Measurements from ENCODE around the gene NLRP3.

The NLRP3 gene

DNA sequence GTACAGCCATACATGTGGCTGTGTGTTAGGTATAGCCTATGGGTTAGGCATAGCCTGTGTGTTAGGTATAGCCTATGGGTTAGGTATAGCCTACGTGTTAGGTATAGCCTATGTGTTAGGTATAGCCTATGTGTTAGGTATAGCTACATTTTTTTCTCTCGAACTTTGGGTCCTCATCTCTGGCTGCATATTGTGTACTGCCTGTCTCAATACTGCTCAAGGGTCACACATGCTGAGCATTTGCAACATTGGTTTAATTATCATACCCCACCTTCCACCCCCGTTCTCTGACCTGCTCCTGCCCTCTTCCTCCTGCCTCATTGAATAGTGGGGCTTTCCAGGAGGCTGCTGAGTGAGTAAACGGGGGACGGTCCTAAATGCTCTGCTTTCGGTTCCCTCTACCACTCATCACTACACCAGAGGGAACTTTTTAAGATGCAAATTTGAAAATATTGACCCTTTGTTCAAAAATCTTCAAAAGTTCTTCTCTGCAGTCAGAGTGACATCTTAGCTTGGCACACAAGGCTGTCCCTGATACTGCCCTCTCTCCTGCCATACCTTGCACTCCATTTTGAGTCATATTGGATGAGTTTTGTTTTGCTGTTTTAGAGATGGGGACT lies 24.1 kb downstream of the NLRP3 start:
- H3K27me3 ChIP-seq (ENCODE audit: control insufficient read depth, insufficient read depth, low read length): no peaks in the 10 kb centered on the region
- H3K9me3 ChIP-seq (ENCODE audit: control insufficient read depth, insufficient read depth, low read length): no peaks in the 10 kb centered on the region
- H3K9ac ChIP-seq (ENCODE audit: low read depth, low read length): no peak overlapping the region
- H3K27ac ChIP-seq (ENCODE audit: low read depth, low read length): no peak overlapping the region
- no peak overlapping the region for H3K4me3 ChIP-seq (ENCODE audit: low read depth, low read length)
- no peaks in the 10 kb centered on the region for H3K36me3 ChIP-seq (ENCODE audit: control insufficient read depth, insufficient read depth, low read length)
- peaks cover 3% of the 10 kb centered on the region; the same call in 1 of the 2 replicates for H3K4me1 ChIP-seq (ENCODE audit: control insufficient read depth, insufficient read depth, low read length)

DNA sequence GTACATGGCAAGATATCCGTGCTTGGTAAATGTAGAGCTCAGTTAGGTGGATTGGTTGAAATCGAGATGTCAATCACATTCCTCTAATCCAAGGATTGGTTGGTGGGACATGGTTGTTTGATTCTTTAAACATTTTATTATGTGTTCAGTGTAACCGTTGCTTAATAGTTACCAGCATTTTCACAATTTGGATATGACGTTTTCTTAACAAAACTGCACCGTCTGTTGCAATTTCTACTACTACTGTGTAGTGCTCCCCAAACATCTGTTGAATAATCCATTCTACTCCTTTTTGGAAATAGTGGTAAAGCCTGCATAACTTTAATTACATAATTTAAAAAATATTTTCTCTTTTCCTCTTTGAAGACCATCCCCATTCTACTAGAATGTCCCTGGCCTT lies 25.6 kb downstream of the NLRP3 start:
- Histone ChIP-seq H3K36me3 (ENCODE audit: control insufficient read depth, insufficient read depth, low read length) (no peaks in the 10 kb centered on the region), H3K9ac (ENCODE audit: low read depth, low read length) (no peak overlapping the region), H3K4me3 (ENCODE audit: low read depth, low read length) (no peak overlapping the region), H3K4me1 (ENCODE audit: control insufficient read depth, insufficient read depth, low read length) (peaks cover 3% of the 10 kb centered on the region; the same call in 1 of the 2 replicates), H3K27me3 (ENCODE audit: control insufficient read depth, insufficient read depth, low read length) (no peaks in the 10 kb centered on the region), H3K27ac (ENCODE audit: low read depth, low read length) (no peak overlapping the region), H3K9me3 (ENCODE audit: control insufficient read depth, insufficient read depth, low read length) (no peaks in the 10 kb centered on the region)

DNA sequence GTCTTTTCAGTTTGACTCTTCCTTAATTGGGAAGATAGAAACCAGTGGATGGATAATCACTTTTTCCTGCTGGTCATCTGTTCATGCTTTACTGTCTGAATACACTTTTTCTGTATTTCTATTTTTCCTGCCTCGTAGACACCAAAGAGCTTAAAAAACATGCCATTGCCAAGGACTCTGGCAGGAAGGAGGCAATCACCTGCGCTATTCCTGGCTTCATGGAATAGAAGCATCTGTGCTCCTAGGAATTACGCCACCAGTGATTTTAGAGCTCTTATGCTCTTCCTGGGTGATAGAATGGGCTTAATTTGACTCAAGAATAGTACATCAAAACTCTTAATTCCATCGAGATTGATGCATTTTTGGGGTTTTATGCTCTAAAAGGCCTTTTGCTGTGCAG lies 26.2 kb downstream of the NLRP3 start:
- H3K27ac ChIP-seq (ENCODE audit: low read depth, low read length): no peak overlapping the region
- H3K9ac ChIP-seq (ENCODE audit: low read depth, low read length): no peak overlapping the region
- H3K9me3 ChIP-seq (ENCODE audit: control insufficient read depth, insufficient read depth, low read length): no peaks in the 10 kb centered on the region
- H3K4me3 ChIP-seq (ENCODE audit: low read depth, low read length): no peak overlapping the region
- H3K27me3 ChIP-seq (ENCODE audit: control insufficient read depth, insufficient read depth, low read length): no peaks in the 10 kb centered on the region
- no peaks in the 10 kb centered on the region for H3K36me3 ChIP-seq (ENCODE audit: control insufficient read depth, insufficient read depth, low read length)
- H3K4me1 ChIP-seq (ENCODE audit: control insufficient read depth, insufficient read depth, low read length): peaks cover 3% of the 10 kb centered on the region; the same call in 1 of the 2 replicates

DNA sequence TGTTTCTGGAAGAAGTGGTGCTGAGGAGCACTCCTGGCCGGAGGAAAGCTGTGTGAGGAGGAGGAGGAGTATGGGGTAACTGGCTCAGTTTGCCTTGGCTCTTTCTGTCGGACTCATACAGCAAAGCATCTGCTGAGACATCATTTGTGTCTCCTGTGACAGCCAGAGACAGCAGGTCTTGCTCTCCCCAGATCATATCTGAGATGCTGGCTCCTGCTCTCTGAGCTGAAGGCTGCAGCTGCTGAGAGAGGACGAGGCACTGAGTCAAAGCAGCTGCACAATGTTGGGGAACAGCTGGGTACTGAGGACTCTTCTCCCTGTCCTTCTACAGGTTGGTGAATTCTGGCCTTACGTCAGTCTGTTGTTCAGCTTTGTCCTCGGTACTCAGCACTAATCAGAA lies 27.7 kb downstream of the NLRP3 start:
- Histone ChIP-seq H3K4me1 (ENCODE audit: control insufficient read depth, insufficient read depth, low read length) (peaks cover 8% of the 10 kb centered on the region), H3K36me3 (ENCODE audit: control insufficient read depth, insufficient read depth, low read length) (no peaks in the 10 kb centered on the region), H3K9me3 (ENCODE audit: control insufficient read depth, insufficient read depth, low read length) (no peaks in the 10 kb centered on the region), H3K27ac (ENCODE audit: low read depth, low read length) (no peak overlapping the region), H3K27me3 (ENCODE audit: control insufficient read depth, insufficient read depth, low read length) (no peaks in the 10 kb centered on the region), H3K9ac (ENCODE audit: low read depth, low read length) (no peak overlapping the region), H3K4me3 (ENCODE audit: low read depth, low read length) (no peak overlapping the region)

DNA sequence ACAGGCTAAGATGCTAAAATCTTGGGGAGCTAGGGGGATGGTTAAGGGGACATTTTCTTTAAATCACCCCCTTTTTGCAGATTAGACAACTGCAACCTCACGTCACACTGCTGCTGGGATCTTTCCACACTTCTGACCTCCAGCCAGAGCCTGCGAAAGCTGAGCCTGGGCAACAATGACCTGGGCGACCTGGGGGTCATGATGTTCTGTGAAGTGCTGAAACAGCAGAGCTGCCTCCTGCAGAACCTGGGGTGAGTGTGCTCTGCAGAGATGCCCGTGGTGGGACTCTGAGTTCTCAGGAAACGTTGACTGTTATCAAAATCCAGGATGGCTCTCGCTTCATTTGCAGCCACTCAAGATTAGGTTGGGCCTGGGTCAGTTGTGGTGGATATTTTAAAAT lies 28.6 kb downstream of the NLRP3 start:
- Histone ChIP-seq H3K4me3 (ENCODE audit: low read depth, low read length) (no peak overlapping the region), H3K27ac (ENCODE audit: low read depth, low read length) (no peak overlapping the region), H3K4me1 (ENCODE audit: control insufficient read depth, insufficient read depth, low read length) (peaks cover 9% of the 10 kb centered on the region), H3K9ac (ENCODE audit: low read depth, low read length) (no peak overlapping the region), H3K36me3 (ENCODE audit: control insufficient read depth, insufficient read depth, low read length) (no peaks in the 10 kb centered on the region), H3K9me3 (ENCODE audit: control insufficient read depth, insufficient read depth, low read length) (no peaks in the 10 kb centered on the region), H3K27me3 (ENCODE audit: control insufficient read depth, insufficient read depth, low read length) (no peaks in the 10 kb centered on the region)

DNA sequence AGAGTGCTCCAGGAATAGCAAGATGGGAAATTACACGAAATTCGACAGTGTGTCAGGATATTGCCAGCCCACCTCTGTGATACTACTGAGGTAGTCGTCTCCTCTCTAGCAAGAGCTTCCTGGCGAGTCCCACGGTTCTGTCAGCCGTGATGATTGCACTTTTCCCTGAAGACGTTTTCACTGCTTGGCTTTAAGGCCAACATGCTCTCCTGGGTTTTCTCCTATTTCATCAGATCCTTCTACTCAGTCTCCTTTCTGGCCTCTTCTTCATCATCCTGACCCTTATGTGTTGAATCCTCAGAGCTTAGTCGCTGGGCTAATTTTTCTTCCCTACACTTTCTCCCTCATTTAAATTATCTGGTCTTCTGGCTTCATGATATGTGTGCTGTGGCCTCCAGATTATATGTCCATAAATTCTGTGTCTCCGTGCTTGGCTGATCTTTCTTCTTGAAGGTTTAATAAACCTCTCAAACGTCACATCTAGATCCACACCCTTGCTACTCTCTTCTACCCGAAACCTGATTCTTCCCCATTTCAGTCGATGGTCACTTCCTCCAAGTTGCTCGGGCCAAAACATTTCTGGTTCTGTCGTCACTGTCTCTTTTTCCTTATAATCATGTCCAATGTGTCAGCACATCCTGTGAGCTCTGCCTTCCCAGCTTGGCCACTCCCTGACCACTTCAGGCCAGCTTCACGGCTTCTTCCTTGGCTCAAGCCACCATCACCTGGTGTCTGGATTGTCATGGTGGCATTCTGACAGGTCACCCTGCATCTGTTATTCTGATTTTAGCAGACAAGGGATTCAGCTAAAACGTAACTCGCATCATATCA lies 29.8 kb downstream of the NLRP3 start:
- Histone ChIP-seq H3K9ac (ENCODE audit: low read depth, low read length) (no peak overlapping the region), H3K27ac (ENCODE audit: low read depth, low read length) (no peak overlapping the region), H3K4me1 (ENCODE audit: control insufficient read depth, insufficient read depth, low read length) (peaks cover 9% of the 10 kb centered on the region), H3K27me3 (ENCODE audit: control insufficient read depth, insufficient read depth, low read length) (no peaks in the 10 kb centered on the region), H3K9me3 (ENCODE audit: control insufficient read depth, insufficient read depth, low read length) (no peaks in the 10 kb centered on the region), H3K36me3 (ENCODE audit: control insufficient read depth, insufficient read depth, low read length) (no peaks in the 10 kb centered on the region), H3K4me3 (ENCODE audit: low read depth, low read length) (no peak overlapping the region)

DNA sequence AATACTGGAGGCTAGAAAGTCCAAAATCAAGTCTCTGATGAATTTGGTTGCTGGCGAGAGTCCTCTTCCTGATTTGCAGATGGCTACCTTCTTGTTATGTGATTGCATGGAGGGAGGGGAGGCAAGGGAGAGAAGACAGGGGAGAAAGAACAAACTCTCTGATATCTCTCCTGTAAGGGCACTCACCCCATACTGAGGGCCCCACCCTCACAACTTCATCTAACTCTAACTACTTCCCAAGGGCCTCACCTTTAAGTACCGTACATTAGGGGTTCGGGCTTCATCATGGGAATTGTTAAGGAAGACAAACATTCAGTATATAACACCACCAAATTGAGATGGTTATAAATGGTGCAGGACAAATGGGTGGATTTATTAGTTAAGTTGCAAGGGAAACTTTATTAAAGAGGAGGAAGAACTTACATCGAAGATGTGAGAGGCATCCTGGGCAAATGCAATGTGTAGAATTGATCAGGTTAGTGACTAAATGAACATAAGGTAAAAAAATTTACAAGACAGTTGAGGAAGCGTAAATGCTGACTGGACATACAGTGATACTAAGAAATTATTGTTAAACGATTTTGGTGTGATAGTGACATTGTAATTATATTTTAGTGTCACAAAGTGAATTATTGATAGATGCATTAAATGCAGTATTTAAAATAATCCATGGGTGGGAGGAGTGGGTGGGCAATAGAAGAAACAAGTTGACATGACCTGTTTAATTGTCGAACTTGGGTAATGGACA lies 31.4 kb downstream of the NLRP3 start:
- H3K36me3 ChIP-seq (ENCODE audit: control insufficient read depth, insufficient read depth, low read length): no peaks in the 10 kb centered on the region
- peak overlapping the region; percentile 57 for H3K4me3 ChIP-seq (ENCODE audit: low read depth, low read length)
- no peak overlapping the region for H3K9ac ChIP-seq (ENCODE audit: low read depth, low read length)
- peaks cover 6% of the 10 kb centered on the region; the same call in 1 of the 2 replicates for H3K4me1 ChIP-seq (ENCODE audit: control insufficient read depth, insufficient read depth, low read length)
- H3K27me3 ChIP-seq (ENCODE audit: control insufficient read depth, insufficient read depth, low read length): no peaks in the 10 kb centered on the region
- no peak overlapping the region for H3K27ac ChIP-seq (ENCODE audit: low read depth, low read length)
- no peaks in the 10 kb centered on the region for H3K9me3 ChIP-seq (ENCODE audit: control insufficient read depth, insufficient read depth, low read length)

DNA sequence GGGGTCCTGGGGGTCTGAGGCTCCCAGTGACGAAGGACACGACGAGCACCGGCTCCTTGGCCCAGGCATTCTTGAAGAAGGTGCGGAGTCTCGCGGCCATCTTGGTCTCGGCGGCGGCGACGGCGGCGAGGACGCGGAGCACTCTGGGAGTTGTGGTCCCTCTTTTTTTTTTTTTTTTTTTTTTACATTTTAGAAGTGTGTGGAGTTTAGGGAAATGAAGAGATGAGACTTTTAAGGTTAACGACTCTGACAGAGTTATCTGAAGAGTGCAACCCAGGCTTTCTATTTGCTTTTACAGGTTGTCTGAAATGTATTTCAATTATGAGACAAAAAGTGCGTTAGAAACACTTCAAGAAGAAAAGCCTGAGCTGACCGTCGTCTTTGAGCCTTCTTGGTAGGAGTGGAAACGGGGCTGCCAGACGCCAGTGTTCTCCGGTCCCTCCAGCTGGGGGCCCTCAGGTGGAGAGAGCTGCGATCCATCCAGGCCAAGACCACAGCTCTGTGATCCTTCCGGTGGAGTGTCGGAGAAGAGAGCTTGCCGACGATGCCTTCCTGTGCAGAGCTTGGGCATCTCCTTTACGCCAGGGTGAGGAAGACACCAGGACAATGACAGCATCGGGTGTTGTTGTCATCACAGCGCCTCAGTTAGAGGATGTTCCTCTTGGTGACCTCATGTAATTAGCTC lies 32.3 kb downstream of the NLRP3 start:
- Histone ChIP-seq H3K36me3 (ENCODE audit: control insufficient read depth, insufficient read depth, low read length) (no peaks in the 10 kb centered on the region), H3K9me3 (ENCODE audit: control insufficient read depth, insufficient read depth, low read length) (no peaks in the 10 kb centered on the region), H3K9ac (ENCODE audit: low read depth, low read length) (0 out of 2 replicates have a peak overlapping the region, but pooled peaks have one; percentile 40), H3K27me3 (ENCODE audit: control insufficient read depth, insufficient read depth, low read length) (no peaks in the 10 kb centered on the region), H3K4me3 (ENCODE audit: low read depth, low read length) (peak overlapping the region; percentile 57), H3K4me1 (ENCODE audit: control insufficient read depth, insufficient read depth, low read length) (peaks cover 6% of the 10 kb centered on the region; the same call in 1 of the 2 replicates), H3K27ac (ENCODE audit: low read depth, low read length) (peak overlapping the region; percentile 47)

DNA sequence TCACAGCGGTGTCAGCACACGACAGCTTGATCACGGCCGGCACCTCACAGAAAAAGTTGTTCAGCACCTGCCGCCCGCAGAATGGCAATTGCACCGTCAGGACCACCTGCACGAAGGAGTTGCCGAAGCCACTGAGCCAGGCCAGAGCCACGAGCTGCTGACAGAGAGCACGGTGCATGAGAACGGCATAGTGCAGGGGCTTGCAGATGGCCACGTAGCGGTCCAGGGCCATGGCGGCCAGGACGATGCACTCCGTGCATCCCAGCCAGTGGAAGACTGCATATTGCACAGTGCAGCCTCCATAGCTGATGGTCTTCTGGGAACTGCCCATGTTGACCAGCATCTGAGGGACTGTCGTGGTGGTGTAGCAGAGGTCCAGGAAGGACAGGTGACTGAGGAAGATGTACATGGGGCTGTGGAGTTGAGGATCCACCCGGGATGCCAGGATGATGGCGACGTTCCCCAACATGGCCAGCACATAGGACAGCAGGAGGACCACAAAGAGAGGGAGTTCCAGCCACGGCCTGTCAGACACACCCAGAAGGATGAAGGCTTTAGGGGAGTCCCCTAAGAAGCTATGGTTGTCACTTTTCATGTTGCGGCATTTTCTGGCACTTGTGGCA lies 35.5 kb downstream of the NLRP3 start:
- H3K4me1 ChIP-seq (ENCODE audit: control insufficient read depth, insufficient read depth, low read length): peaks cover 6% of the 10 kb centered on the region; the same call in 1 of the 2 replicates
- no peak overlapping the region for H3K27ac ChIP-seq (ENCODE audit: low read depth, low read length)
- no peaks in the 10 kb centered on the region for H3K9me3 ChIP-seq (ENCODE audit: control insufficient read depth, insufficient read depth, low read length)
- H3K4me3 ChIP-seq (ENCODE audit: low read depth, low read length): no peak overlapping the region
- no peaks in the 10 kb centered on the region for H3K27me3 ChIP-seq (ENCODE audit: control insufficient read depth, insufficient read depth, low read length)
- H3K9ac ChIP-seq (ENCODE audit: low read depth, low read length): no peak overlapping the region
- no peaks in the 10 kb centered on the region for H3K36me3 ChIP-seq (ENCODE audit: control insufficient read depth, insufficient read depth, low read length)

DNA sequence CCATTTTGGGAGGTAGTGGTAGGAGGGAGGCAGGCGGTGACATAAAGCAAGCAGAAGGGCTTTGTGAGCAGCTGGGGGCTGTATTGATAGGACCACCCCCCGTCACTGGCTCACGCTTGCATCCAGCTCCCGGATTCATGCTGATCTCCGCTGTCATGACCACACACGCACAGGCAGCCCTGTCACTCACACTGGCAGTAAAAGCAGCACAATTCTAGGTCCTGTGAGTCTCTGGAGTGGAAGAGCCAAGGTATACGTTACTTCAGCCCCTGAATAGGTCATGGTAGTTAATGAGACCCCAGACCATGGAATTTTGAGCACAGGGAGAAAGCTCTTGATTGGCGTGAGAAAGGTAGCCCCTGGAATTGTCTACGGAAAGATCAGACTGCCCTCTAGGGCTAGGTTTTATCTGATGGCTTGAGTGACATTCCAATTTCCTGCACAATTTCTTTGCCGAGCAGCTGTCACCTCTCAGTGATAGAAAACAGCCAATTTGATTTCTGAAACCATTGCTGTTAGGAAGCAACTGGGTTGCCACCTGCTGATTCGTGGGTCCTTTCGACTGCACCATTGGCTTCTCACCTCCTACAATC lies 36.6 kb downstream of the NLRP3 start:
- no peak overlapping the region for H3K4me3 ChIP-seq (ENCODE audit: low read depth, low read length)
- H3K27me3 ChIP-seq (ENCODE audit: control insufficient read depth, insufficient read depth, low read length): no peaks in the 10 kb centered on the region
- H3K36me3 ChIP-seq (ENCODE audit: control insufficient read depth, insufficient read depth, low read length): no peaks in the 10 kb centered on the region
- no peak overlapping the region for H3K27ac ChIP-seq (ENCODE audit: low read depth, low read length)
- no peaks in the 10 kb centered on the region for H3K9me3 ChIP-seq (ENCODE audit: control insufficient read depth, insufficient read depth, low read length)
- H3K4me1 ChIP-seq (ENCODE audit: control insufficient read depth, insufficient read depth, low read length): peaks cover 6% of the 10 kb centered on the region; the same call in 1 of the 2 replicates
- no peak overlapping the region for H3K9ac ChIP-seq (ENCODE audit: low read depth, low read length)

Data from HUES48 (cell line).